CMK (cell line): ENCODE results near the gene PHLDA3.

ENCODE experiments used
- DNase-seq: peaks from one replicate; pipeline ENCODE4 v3.0.0-alpha.2; 2010; ENCODE audit warnings: low read depth

Gene PHLDA3

GRCh38 chr1:201429736-201430501, 39.1 kb downstream of the PHLDA3 start:
- DNase-seq: no peak

DNA sequence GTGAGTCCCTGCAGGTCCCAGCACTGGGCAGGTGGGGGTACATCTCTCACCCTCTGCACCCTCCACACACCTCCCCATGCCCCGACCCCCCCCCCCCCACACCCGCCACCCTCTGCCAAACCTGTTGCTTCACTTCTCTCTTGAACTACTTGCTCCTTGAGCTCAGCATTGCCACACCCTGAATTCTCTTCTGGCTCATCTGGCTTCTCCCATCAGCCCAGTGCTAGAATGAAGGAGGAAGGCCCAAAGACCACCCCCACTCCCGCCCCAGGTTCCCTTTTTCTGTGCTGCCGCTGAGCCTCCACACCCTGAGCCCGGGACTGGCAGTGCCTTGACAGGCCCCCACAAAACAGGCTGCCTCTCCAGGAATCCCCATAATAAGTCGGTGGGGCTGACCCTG, 41.0 kb downstream of the PHLDA3 start:
- no peak for DNase-seq

GRCh38 chr1:201426479-201427310, 42.3 kb downstream of the PHLDA3 start:
- no peak for DNase-seq

GRCh38 chr1:201424146-201424545, 44.8 kb downstream of the PHLDA3 start:
- DNase-seq: no peak

DNA sequence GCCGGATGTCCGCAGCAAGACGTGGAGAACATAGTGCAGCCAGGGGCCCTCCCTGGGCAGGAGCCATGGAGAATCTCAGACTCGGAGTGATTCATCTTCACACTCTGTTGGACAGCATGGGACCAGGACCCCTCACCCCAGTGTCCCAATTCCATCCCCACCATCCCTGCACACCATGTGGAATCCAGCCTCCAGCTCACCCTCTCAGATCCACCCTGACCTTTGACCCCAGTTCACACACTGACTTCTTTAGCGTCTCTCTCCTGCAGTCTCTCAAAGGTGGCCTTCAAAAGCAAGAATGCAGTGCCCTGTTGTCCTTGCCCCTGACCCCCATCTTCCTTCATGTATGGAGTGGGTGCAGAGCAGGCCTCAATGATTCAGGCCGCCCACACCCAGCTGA, 45.3 kb downstream of the PHLDA3 start:
- DNase-seq: no peak

DNA sequence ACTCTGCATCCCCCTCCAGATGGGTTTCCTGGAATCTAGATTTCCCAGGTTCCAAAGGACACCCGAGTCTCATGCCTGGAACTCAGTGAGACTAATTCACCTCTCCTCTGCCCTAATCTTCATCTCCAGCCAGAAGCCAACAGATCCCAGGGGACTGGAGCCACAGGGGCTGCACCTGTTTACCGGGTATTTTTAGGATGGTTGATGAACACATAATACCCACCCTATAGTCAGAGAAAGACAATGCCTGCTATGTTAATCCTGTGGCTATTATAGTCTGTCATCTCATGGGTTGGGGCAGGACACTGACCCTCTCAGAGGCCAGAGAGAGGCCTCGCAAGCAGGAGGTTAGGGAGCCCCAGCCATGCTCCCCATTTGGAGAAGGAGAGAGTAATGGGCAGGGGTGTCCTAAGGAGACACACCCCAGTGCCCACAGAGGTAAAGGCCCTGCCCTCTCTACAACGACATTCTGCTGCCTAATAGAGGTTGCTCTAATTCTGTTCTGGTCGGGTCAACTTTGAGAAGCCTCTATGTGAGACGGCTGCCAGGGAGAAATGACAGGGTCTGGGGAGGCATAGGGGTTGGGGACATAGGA, 46.5 kb downstream of the PHLDA3 start:
- DNase-seq: no peak

DNA sequence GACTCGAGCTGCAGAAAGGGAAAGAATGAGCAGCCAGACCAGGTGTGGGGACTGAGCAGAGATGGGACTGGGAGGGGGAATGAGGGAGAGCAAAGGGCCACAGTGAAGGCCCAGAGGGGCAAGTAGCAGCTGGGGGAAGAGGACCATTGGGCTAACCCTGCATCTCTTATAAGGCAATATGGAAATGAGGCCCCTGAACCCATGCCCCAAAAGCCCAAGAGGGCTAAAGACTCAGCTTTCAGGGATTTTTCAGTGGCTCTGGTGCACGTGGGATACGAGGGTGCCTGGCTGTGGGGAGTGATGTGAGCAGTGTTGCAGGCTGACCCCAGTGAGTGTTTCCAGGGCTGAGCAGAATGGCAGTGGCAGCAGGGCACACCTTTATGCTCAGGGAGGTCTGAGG, 47.0 kb downstream of the PHLDA3 start:
- DNase-seq: no peak

DNA sequence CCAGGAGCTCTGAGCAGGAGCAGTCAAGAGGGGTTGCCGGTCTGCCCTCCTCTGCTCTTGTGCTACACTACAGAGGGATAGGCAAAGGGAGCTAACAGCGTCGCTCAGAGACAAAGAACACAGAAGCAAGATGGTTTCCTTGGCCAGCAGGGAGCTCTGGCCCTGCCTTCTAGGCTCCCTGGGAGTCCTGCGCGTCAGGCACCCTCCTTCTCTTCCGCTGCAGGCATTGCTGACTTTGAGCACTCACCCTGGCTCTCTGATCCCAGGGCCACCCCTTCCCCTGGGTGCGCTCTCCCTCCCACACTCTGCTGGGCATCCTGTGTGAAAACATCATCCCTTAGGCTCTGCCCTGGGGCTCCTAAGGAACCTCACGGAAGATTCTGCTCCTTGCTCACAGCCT, 47.9 kb downstream of the PHLDA3 start:
- no peak for DNase-seq

DNA sequence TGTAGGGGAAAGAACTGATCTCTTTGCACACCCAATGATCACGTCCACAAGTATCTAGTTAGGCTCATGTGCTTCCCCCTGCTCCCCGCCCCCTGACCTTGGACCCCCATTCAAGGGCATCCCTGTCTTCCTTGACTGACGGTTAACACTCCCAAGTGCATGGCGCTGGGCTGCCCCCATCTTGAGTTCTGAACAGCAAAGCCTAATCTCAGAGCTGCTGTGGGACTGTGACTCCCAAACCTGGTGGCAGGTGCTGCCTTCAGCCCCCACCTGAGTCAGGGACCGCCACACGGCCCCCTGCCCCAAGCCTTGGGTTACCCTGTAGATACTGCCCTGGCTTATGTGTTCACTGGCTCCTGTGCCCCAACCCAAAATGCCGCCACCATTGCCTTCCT, 48.4 kb downstream of the PHLDA3 start:
- no peak for DNase-seq

DNA sequence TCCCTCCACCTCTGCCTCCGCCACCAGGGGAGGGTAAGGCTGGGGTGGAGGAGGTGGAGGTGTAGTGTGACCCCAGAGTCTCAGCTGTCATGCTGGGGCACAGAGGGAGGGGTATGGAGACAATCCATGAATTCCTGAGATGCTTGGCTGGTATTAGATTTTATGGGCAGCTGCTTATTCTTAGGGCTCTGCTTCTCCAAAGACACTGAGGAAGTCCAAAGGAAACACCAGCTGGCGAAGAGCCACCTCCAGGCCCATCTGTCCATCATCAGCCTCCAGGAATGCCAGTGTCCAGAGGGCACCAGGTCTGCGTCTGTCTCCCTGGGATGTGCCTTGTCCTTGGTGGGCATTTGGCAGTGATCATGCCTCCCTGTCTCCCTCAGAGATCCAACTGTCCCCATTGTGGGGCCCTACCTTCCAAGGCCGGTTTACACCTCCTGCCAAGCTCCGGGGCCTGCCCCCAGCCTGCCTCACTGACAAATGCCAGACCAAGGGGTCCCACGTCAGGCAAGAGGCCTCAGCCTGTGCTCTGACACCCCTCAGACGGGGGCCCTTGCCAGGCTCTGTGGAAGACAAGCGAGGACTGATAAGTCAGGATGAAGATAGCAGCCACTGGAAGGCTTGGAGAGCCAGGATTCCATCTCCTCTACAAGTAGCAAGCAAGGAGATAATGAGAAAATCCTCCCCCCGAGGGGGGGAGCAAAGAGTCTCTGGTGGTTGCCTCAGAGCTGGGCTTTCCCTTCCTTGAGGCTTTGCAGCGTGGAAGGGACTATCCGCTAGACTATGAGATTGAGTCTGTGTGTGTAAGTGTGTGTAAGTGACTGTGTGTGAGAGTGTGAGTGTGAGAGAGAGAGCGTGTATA, 49.0 kb downstream of the PHLDA3 start:
- no peak for DNase-seq

DNA sequence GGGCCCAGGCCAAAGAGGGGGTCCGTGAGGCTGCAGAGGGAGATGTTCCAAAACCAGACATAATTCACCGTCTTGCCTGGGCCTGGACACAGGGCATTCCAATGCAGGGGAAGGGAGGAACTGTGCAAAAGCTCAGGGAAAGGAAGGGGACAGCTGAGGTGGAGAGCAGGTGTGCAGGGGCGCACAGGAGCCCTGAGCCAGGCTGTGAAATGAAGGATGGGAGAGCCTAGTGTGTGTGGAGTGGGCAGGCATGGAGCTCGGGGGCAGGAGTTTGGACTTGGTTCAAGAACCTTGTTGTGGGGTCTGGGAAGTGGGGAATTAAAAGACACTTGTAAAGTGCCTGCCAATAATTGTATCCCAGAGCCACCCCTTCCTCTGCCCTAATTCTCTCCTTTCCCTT, 49.7 kb downstream of the PHLDA3 start:
- no peak for DNase-seq

- no peak for DNase-seq
Measured at GRCh38 chr1:201418461-201418860, 50.5 kb downstream of the PHLDA3 start.
